Ectodermal cell (in vitro differentiated cells): ENCODE results near the gene PPP1R26.
"Not testable (repeated sequence)": the region's sequence is repeated elsewhere in the genome, so short reads cannot be mapped to it uniquely, and the experiment has no call there.

Experiments used
- H3K27ac ChIP-seq: 2 replicates; pipeline ENCODE4 v1.7.0; 2013; ENCODE audit warnings: mild to moderate bottlenecking, low read depth, low read length; ENCODE audit not compliant: insufficient read depth, poor library complexity, severe bottlenecking
- H3K27me3 ChIP-seq: 2 replicates; pipeline ENCODE4 v1.7.0; 2013; ENCODE audit warnings: mild to moderate bottlenecking, low read length; ENCODE audit not compliant: insufficient read depth, control insufficient read depth, poor library complexity, severe bottlenecking
- H3K36me3 ChIP-seq: one replicate; pipeline ENCODE4 v1.7.0; 2013; ENCODE audit warnings: low read length; ENCODE audit not compliant: control insufficient read depth, insufficient read depth
- H3K4me1 ChIP-seq: one replicate; pipeline ENCODE4 v1.7.0; 2013; ENCODE audit warnings: low read length; ENCODE audit not compliant: control insufficient read depth, insufficient read depth
- H3K4me3 ChIP-seq: 2 replicates; pipeline ENCODE4 v1.7.0; 2013; ENCODE audit warnings: low read depth, low read length, control low read depth; ENCODE audit not compliant: insufficient read depth
- H3K9me3 ChIP-seq: 2 replicates; pipeline ENCODE4 v1.7.0; 2013; ENCODE audit warnings: mild to moderate bottlenecking, low read length, moderate library complexity; ENCODE audit not compliant: control insufficient read depth
- WGBS, 2 experiments: methylation state at CpG; one replicate each; pipeline ENCODE4 v1.1.7; 2013; ENCODE audit warnings: missing lambda C conversion rate in 2 of 2; 5-methylcytosine and 5-hydroxymethylcytosine counted together

Gene PPP1R26

DNA sequence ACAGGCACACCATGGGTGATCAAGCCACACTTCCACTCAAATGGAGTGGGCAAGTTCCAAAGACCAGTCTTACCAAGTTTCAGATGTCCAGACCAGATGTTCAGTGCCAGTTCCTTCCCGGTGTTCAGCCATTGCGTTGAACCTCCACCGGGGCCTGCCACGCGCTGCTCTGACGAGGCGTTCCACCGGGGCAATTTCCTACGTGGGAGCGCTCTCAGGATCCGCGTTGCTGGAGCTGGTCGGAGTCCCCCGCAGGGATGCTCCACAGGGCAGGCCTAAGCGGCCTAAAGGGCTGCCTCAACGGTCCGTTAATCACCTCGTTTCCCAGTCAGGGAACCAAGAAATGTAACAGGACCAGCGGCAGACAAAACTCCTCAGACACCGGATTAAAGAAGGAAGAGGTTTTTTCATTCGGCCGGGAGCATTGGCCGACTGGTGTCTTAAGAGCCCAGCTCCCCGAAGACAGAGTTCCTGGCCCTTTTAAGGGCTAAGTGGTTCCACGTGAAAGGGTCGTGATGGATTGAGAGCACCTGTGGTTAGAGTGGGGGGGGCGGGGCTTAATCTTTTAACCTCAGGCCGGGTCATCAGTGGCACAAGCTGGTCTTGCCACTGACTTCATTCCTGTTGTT is 35.7 kb upstream of the PPP1R26 start:
- no peaks in the 10 kb centered on the region for H3K27me3 ChIP-seq
- H3K4me3 ChIP-seq, result no peak overlapping the region
- no peaks in the 10 kb centered on the region for H3K36me3 ChIP-seq
- no peaks in the 10 kb centered on the region for H3K9me3 ChIP-seq
- H3K4me1 ChIP-seq, result no peaks in the 10 kb centered on the region
- H3K27ac ChIP-seq, result no peak overlapping the region
- 86 to 89% methylated on average over 28 of the region's 28 CpGs for WGBS, 2 experiments

DNA sequence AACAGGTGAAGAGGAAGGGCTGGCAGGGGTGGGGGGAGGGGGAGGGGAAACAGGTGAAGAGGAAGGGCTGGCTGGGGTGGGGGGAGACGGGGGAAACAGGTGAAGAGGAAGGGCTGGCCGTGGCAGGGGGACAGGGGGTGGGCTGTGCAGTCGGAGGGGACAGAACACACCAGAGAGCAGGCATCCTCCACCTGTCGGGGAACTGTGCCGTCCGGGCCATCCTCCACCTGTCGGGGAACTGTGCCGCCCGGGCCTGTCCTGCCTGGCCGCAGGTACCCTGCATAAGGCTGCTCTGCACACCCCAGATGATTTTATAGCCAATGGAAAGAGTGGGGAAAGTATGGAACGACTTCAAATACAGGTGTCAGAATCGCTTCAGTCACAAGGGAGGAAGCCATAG is 32.5 kb upstream of the PPP1R26 start:
- 91% methylated on average over 12 of the region's 12 CpGs for WGBS, 2 experiments
- no peak overlapping the region for H3K27ac ChIP-seq
- H3K27me3 ChIP-seq, result no peaks in the 10 kb centered on the region
- H3K4me1 ChIP-seq, result no peaks in the 10 kb centered on the region
- no peak overlapping the region for H3K4me3 ChIP-seq
- H3K36me3 ChIP-seq, result no peaks in the 10 kb centered on the region
- H3K9me3 ChIP-seq, result no peaks in the 10 kb centered on the region

DNA sequence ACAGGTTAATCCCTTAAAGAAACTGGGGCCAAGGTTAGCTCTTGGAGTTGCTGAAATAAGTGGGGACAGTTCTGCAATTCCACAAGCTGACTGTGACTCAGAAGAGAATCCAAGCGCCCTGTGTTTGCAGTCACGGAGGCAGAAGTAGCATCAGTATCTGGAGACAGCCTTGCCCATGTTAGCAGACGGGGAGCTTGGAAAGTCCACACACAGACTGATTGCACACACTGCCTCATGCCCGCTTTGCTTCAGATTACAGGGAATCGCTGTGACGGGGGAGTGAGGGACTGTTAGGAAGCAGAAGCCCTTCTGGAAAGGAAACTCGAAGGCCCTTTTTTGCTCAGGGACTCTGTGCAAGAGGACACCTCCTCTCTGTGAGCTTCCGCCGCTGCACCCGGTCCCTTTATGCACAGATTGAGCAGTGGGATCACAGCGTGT is 30.9 kb upstream of the PPP1R26 start:
- Histone ChIP-seq H3K4me1 (no peaks in the 10 kb centered on the region), H3K27me3 (no peaks in the 10 kb centered on the region), H3K9me3 (no peaks in the 10 kb centered on the region), H3K36me3 (no peaks in the 10 kb centered on the region), H3K4me3 (no peak overlapping the region), H3K27ac (no peak overlapping the region)
- 85 to 87% methylated on average over 11 of the region's 11 CpGs for WGBS, 2 experiments

DNA sequence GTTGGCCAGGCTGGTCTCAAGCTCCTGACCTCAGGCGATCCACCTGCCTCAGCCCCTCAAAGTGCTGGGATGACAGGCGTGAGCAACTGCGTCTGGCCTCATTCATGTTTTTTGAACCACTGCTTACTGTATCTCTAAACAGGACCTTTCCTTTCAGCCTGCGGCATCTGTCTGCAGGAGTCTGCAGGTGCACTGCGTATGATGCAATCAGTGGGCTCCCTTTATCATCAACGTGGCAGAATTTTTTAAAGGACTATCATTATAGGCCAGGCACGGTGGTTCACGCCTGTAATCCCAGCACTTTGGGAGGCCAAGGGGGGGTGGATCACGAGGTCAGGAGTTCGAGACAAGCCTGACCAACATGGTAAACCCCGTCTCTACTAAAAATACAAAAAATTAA is 30.1 kb upstream of the PPP1R26 start:
- WGBS, 2 experiments, result 93 to 94% methylated on average over 11 of the region's 11 CpGs
- not testable (repeated sequence) for H3K27me3 ChIP-seq, H3K9me3 ChIP-seq, H3K27ac ChIP-seq, H3K36me3 ChIP-seq, H3K4me3 ChIP-seq, H3K4me1 ChIP-seq

DNA sequence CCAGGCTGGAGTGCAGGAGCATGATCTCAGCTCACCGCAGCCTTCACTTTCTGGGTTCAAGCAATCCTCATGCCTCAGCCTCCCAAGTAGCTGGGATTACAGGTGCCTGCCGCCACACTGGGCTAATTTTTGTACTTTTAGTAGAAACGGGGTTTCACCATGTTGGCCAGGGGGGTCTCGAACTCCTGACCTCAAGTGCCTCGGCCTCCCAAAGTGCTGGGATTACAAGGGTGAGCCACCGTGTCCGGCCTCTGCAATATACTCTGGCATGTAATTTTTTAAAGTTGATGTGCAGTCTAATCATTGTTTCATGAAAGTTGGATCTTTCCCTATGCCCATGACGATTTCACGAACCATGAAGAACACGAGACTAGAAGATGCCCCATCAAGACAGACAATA is 28.6 kb upstream of the PPP1R26 start:
- H3K9me3 ChIP-seq, result no peaks in the 10 kb centered on the region
- no peaks in the 10 kb centered on the region for H3K27me3 ChIP-seq
- H3K4me3 ChIP-seq, result no peak overlapping the region
- no peaks in the 10 kb centered on the region for H3K36me3 ChIP-seq
- H3K27ac ChIP-seq, result no peak overlapping the region
- 91 to 96% methylated on average over 10 of the region's 10 CpGs for WGBS, 2 experiments
- H3K4me1 ChIP-seq, result no peaks in the 10 kb centered on the region

DNA sequence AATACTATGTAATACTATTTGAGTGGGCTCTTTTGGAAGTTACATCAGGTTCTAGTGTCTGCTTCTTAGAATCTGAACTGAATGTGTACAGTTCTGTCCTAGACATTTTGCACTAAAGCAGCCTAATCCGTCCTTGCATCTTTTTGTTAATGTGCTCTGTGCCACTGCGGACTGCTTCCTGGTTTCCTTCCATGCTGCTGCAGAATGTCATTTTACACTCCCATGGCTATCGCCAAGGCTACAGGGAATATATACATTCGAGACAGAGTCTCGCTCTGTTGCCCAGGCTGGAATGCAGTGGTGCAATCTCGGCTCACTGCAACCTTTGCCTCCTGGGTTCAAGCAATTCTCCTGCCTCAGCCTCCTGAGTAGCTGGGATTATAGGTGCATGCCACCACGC is 27.7 kb upstream of the PPP1R26 start:
- not testable (repeated sequence) for H3K9me3 ChIP-seq, H3K27ac ChIP-seq, H3K36me3 ChIP-seq, H3K27me3 ChIP-seq, H3K4me3 ChIP-seq, H3K4me1 ChIP-seq
- WGBS, 2 experiments, result 86 to 93% methylated on average over 6 to 7 of the region's 7 CpGs

DNA sequence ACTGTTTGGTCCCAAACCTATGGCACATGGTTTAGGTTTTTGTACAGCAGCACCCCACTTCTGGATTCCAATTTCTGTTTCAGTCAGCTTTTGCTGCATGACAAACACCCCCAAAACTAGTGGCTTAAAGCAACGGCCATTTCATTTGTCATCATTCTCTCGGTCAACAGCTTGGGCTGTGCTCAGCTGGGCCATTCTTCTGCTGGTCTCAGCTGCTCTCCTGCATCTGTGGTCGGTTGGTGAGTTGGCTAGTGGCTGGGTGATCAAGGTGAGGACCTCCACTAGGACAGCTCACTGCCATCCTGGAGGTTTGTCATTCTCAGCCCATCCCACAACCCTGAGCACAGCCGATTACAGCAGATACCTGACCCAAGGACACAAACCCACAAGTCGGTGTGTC is 24.8 kb upstream of the PPP1R26 start:
- Histone ChIP-seq H3K27ac (no peak overlapping the region), H3K27me3 (no peaks in the 10 kb centered on the region), H3K9me3 (no peaks in the 10 kb centered on the region), H3K36me3 (no peaks in the 10 kb centered on the region), H3K4me3 (no peak overlapping the region), H3K4me1 (peaks cover 8% of the 10 kb centered on the region)
- 94 to 95% methylated on average over 5 of the region's 5 CpGs for WGBS, 2 experiments

DNA sequence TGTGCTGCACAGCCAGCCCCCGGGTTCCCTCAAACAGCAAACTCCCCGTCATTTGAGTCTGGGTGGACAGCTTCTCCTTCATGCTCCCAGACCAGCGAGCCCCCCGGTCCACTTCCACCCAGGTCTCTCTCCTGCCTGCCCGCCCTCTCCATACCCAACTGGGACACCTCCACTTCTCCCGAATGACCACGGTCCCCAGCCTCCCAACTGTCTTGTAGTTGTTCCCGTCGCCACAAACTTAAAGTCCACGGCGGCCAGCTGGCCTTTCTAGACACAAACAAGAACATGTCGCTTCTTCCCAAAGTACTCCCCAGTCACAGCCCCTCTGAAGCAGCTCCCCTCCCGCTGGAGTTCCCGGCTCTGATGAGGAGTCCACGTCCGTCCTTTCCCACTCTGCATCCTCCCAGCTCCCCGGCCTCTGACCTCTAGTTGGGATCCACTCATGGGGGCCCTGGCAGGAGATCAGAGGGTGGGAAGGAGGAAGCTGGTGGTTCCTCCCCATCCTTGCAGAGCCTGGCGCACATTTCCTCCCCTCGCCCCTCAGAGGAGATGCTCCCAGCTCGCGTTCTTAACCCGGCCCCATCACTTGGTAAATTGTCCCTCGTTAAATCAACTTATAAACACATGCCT is 24.1 kb upstream of the PPP1R26 start:
- WGBS, 2 experiments, result 91% methylated on average over 23 of the region's 23 CpGs

DNA sequence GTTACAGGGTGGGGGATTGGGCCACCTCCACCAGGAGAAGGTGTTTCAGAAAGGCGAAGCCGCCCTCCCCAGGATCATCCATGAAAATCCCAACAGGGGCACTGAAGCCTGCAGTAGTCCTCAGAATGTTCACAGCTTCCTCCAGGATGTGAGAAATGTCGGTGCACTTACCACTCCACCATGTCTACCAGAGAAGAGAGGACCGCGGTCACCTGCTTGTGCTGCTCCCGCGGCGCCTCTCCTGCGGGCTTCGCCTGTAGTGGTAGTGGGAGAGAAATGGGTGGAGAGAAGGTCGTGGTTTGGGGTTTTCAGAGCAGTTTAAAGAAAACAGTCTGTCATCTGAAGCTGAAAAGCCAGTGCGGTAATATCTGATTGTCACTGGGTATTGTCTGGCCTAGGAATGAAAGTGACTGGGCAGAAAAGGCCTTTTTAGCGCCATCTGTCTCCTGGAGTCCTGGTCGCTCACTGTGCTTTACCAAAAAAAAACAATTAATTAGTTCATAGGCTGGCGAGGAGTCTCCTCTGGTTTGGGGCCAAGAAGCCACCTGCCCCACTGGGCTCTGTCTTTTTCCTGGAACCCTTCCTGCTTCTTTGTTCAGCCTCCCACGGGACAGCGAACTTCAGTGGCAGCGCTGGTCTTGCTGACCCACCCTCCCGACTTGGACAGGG is 23.0 kb upstream of the PPP1R26 start:
- Histone ChIP-seq H3K36me3 (no peaks in the 10 kb centered on the region), H3K9me3 (no peaks in the 10 kb centered on the region), H3K27me3 (no peaks in the 10 kb centered on the region), H3K27ac (no peak overlapping the region), H3K4me3 (no peak overlapping the region), H3K4me1 (peaks cover 8% of the 10 kb centered on the region)
- WGBS, 2 experiments, result 90% methylated on average over 19 of the region's 19 CpGs

More for the DNA sequence above, 24.1 kb upstream of the PPP1R26 start:
- H3K9me3 ChIP-seq, result no peaks in the 10 kb centered on the region
- no peak overlapping the region for H3K4me3 ChIP-seq
- H3K36me3 ChIP-seq, result no peaks in the 10 kb centered on the region
- H3K27me3 ChIP-seq, result no peaks in the 10 kb centered on the region
- H3K27ac ChIP-seq, result no peak overlapping the region
- peaks cover 8% of the 10 kb centered on the region for H3K4me1 ChIP-seq

DNA sequence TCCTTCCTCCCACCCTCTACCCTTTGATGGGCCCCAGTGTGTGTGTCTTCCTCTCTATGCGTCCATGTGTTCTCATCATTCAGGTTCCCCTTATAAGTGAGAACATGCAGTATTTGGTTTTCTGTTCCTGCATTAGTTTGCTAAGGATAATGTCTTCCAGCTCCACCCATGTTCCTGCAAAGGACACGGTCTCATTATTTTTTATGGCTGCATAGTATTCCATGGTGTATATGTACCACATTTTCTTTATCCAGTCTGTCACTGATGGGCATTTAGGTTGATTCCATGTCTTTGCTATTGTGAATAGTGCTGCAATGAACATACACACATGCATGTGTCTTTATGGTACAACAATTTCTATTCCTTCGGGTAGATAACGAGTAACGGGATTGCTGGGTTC is 21.1 kb upstream of the PPP1R26 start:
- not testable (repeated sequence) for H3K27me3 ChIP-seq, H3K27ac ChIP-seq, H3K4me1 ChIP-seq, H3K4me3 ChIP-seq, H3K9me3 ChIP-seq, H3K36me3 ChIP-seq
- 92 to 95% methylated on average over 5 of the region's 5 CpGs for WGBS, 2 experiments
